ENCODE results near the gene MRPS18B.

Gene MRPS18B

GRCh38 chr6:30610065-30610464, 7.6 kb upstream of the MRPS18B start:
- no peak for DNase-seq

GRCh38 chr6:30611150-30611855, 6.3 kb upstream of the MRPS18B start:
- no peak for DNase-seq

DNA sequence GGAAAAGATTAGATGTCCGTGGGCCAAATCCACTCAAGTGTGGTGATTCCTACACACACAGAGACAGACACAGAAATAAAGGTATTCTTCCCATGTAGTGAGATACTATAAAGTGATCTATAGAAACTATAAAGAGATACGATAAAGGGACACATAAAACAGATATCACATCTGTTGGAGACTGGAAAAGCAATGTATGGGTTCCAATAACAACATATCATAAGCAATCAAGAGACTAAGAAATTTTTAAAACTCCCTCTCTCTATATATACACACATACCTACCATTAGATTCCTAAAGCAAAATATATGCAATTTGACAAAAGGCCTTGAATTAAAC, 5.8 kb upstream of the MRPS18B start:
- DNase-seq, result no peak

DNA sequence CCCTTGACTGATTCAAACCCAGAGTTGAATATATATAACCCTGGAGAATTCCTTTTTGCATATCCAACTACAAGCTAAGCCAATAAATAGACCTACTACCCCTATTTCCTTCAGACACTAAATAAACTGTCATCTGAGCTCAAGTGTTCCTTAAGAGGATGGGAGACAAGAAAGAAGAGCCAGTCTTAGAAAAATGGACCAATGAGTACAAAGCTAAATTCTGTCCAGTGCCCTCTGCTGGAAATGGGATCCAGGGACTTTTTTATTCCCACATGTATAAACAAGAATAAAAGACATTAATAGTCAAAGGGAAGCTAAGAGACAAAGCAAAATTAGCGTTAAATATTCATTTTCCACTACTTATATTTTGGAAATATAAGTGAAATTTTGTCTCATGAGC, 5.4 kb upstream of the MRPS18B start:
- DNase-seq, result peak; percentile 10

DNA sequence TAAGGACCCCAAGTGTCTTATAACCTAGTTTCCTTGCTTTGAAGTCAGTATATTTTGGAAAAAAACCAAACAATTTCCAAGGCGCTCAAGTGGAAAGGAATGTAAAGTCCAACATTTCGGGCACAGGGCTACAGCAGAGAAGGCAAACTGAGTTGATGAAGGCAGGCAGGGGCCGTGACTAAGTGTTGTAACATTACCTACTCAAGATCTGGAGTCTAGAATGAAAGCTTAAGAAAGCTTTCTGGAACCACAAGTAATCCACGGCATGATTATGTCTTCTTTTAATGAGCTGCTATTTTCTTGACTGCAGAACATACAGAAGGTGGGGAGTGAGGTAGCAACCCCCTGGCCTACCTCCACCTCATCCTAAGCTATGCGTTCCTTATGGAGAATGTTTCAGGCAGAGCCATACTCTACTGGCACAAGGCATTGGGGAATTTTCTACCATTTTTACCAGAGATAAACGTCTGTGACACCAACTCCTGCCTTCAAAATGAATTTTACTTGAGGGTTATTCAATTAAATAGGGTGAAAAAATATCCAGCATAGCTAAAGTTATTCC, 4.9 kb upstream of the MRPS18B start:
- peak; percentile 17 for DNase-seq

- DNase-seq, result peak; percentile 34
Observed at GRCh38 chr6:30613251-30614043, 4.2 kb upstream of the MRPS18B start.

- peak; percentile 52 for DNase-seq
Observed at GRCh38 chr6:30614044-30614842, 3.4 kb upstream of the MRPS18B start.

- DNase-seq, result peak; percentile 97
Observed at GRCh38 chr6:30614843-30615218, 2.8 kb upstream of the MRPS18B start.

DNA sequence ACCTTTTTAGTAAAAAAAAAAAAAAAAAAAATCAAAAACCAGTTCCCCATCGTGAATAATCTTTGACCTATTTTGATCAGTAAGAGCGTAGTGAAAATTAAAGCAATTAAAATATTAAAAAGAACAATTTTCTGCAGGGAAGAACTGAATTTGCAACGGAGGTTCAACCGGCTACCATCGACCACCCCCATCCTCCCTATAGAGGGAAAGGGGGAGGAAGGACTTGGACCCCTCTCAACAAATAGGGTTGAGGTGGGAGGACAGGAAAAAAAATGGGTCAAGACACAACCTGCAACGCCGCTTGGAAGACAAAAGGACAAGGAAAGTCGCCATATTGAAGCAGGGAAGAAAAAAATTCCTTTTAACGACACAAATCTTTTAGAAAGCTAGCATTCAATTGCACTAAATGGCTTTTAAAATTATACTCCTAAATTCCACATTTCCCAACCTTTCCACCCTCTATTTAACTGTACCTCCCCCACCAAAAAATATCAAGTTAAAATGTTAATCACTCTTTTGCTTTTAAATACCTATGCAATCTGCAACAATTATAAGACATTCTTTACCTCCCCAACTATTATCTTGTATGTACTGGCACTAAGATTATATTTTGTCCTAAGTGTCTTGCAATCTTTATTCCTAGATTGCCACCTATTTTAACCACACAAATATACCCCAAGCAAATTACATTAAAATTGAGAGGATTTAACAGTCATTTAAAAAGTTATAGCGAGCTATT, 2.3 kb upstream of the MRPS18B start:
- DNase-seq, result peak; percentile 73

- peak; percentile 78 for DNase-seq
Observed at GRCh38 chr6:30615958-30616810, 1.5 kb upstream of the MRPS18B start.

DNA sequence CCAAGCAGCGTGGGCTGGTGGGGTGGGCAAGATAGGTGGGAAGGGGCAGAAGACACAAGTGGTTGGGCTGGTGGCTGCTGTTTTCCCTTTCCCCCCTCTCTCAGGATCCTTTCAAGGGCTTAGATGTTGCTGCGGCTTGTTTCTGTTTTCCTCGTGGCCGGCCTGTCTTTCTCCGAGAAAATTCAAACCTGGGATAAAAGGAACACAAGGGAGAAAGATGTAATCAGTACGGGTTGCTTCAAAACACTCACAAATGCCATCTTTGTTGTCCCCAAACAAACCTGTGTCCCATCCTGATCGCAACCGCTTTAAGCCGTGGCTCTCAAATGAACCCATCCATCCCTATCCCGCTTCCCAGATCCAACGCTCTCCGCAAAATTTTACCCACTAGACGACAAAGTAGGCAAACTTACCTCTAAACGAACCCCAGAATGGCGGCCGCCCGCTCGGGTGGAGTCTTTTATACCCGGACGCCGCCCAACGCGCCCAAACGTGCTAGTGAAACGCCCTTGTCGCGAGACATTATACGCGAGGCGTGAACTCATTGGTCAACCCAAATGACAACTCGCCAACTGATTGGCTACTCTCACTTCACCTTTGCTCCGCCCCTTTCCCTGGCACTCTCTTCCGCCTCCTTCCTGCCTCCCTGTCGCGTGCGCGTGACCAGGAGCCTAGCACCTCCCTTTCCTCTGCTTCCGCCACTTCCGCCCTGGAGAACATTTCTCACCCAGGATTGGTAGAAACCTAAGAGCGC, 652 bp upstream of the MRPS18B start, which contains the start of gene PPP1R10:
PPP1R10 (minus strand) TSS at position 433 of the 754 bp plus-strand sequence. CDS start 7,299 bp downstream, outside the sequence.
- DNase-seq, result peak; percentile 100

GRCh38 chr6:30618270-30618797, 694 bp downstream of the MRPS18B start:
- DNase-seq, result peak; percentile 12

GRCh38 chr6:30619561-30619960, 1.9 kb downstream of the MRPS18B start:
- DNase-seq, result no peak

GRCh38 chr6:30625511-30625910, 7.9 kb downstream of the MRPS18B start:
- DNase-seq, result no peak

DNA sequence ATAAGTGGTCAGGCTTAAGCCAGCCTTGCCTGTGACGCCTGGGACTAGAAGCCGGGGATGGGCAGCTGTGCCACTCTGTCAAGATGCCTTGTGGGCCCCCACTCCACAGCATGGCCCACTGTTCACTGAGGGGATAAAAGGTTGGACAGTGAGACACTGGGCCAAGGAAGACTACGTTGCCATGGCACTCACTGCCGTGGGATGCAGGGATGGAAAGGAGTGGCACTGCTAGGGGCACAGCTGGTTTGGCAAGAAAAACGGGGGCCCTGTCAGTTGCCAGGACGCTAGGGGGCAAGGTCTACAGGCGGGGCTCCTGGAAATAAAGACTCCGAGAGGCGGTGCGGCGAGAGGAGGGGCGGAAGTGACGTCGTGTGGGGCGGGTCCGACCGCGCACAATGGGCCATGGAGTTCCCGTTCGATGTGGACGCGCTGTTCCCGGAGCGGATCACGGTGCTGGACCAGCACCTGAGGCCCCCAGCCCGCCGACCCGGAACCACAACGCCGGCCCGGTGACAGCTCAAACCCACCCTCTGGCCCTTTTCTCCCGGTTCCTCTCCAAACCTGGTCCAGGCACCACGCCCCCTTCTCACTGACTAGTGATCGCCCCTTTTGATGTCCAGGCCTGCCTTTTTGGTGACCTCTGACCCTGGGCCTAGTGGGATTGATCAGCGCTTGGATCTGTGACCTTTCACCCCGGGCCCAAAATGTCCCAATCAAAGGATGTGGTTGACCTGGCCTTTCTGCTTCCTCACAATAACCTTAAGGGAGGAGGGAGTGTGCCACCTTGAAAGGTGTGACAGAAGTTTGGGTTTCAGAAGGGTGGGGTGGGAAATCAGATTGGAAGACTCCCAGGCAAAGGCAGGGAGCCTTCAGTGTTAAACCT, 9.1 kb downstream of the MRPS18B start, which contains the start of gene ATAT1:
ATAT1 (plus strand) TSS at position 391 of the 883 bp plus-strand sequence.
- DNase-seq, result peak; percentile 93

DNA sequence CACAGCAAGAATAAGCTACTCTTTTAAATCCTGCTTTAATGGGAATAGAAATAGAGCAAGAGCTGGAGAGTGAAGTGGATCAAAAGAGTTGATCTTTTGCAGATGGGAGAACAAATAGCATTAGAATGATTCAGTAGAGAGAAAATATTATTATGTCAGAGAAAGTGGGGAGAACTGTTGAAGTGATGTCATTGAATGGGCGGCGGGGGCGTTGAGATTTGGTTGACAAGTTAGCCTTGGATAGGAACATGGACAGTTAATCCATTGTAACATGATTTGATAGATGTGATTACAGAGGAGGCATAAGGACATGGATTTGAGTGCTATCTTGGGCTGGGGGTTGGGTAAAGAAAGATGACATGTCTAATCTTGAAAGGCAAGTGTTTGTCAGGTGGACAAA, 18.2 kb downstream of the MRPS18B start:
- no peak for DNase-seq

GRCh38 chr6:30640481-30640880, 22.8 kb downstream of the MRPS18B start:
- DNase-seq, result no peak

- no peak for DNase-seq
Observed at GRCh38 chr6:30641048-30641447, 23.4 kb downstream of the MRPS18B start.

GRCh38 chr6:30643656-30644055, 26.0 kb downstream of the MRPS18B start:
- no peak for DNase-seq

Measured in CD4-positive, alpha-beta T cell treated with Interleukin-17A for 1 hour (primary cell).